Right atrium auricular region (tissue), 2 donors: ENCODE data around the gene LENG1. TPM values are rescaled to one million over a fixed set of nuclear protein-coding genes. Genes with fewer than 3 reads are reported as not detected.

ENCODE experiments used
- DNase-seq: peaks from one replicate; pipeline ENCODE4 v3.0.0-alpha.2; 2019; ENCODE audit warnings: low spot score
- H3K27ac ChIP-seq, 2 donors: fragments of 200-600 bp; sonication (generic); 1 replicate in 1 of 2; 2 replicates in 1 of 2; pipeline ENCODE4 v1.5.1; 2016 to 2019
- H3K27me3 ChIP-seq, 2 donors: fragments of 200-600 bp; sonication (generic); one replicate each; pipeline versions ENCODE4 v1.5.1 to v1.6.0; 2017 to 2019
- H3K36me3 ChIP-seq: fragments of 200-600 bp; sonication (generic); one replicate; pipeline ENCODE4 v1.5.1; 2016
- H3K4me1 ChIP-seq, 2 donors: fragments of 200-600 bp; sonication (generic); one replicate each; pipeline versions ENCODE4 v1.5.1 to v1.6.0; 2017 to 2019
- H3K4me3 ChIP-seq, 2 donors: fragments of 200-600 bp; sonication (generic); 1 replicate in 1 of 2; 2 replicates in 1 of 2; pipeline ENCODE4 v1.5.1; 2017 to 2019; ENCODE audit warnings: mild to moderate bottlenecking in 1 of 2, moderate library complexity in 1 of 2
- H3K9me3 ChIP-seq, 2 donors: fragments of 200-600 bp; sonication (generic); one replicate each; pipeline ENCODE4 v1.5.1; 2019
- total RNA-seq, 2 donors: library from RNA; depleted of rRNA; stranded (reverse); fragments of >200 nt; gene quantifications; one replicate each; pipeline ENCODE4 v1.1.0, GENCODE V29; 2016
- TF ChIP-seq, protein P1 (sequence below), 2 donors: fragments of 200-600 bp; sonication (generic); IDR thresholded peaks; one replicate each; pipeline ENCODE4 v1.5.1; 2019; ENCODE audit warnings: antibody characterized with exemption in 2 of 2

Gene LENG1
- total RNA-seq, 2 donors from 2014 or later: 6.3 to 10.0 TPM

DNA sequence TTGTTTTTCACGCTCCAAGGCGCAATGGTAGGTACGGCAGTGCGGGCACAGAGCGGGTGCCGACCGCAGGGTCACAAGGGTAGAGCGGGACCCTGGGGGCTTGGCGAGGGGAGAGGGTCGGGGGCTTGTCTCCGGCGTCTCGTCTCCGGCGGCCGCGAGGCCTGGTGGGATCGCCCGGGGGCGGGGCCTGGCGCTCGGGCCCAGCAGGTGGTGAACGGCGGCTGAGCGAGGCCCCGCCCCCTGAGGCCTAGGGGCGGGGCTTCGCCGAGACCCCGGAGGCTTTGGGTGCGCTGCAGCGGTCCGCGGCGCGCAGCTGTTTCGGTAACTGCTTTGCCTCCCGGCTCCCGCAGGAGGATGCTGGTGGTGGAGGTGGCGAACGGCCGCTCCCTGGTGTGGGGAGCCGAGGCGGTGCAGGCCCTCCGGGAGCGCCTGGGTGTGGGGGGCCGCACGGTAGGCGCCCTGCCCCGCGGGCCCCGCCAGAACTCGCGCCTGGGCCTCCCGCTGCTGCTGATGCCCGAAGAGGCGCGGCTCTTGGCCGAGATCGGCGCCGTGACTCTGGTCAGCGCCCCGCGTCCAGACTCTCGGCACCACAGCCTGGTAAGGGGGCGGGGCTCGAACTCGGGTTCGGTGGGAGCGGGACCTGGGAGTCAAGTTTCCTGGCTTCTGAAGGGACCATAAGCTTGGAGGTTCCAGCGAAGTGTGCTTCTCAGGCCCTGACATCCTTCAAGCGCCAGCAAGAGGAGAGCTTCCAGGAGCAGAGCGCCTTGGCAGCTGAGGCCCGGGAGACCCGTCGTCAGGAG lies 31.7 kb upstream of the LENG1 start, which contains the start of gene TSEN34:
TSS of gene TSEN34 (plus strand) at position 298 of the 800 bp plus-strand sequence. CDS start at position 355, 57 bp downstream.
- Histone ChIP-seq H3K4me1 (peaks cover 0 to 24% of the 10 kb centered on the region in 2 donors), H3K36me3 (peaks cover 15% of the 10 kb centered on the region), H3K9me3 (no peaks in the 10 kb centered on the region), H3K27me3 (no peaks in the 10 kb centered on the region), H3K4me3 (peak within 1 kb of the TSS; percentile 63 to 94), H3K27ac (peak within 1 kb of the TSS; percentile 96 to 97)
- DNase-seq: no peak
- TF ChIP-seq, protein P1, sequence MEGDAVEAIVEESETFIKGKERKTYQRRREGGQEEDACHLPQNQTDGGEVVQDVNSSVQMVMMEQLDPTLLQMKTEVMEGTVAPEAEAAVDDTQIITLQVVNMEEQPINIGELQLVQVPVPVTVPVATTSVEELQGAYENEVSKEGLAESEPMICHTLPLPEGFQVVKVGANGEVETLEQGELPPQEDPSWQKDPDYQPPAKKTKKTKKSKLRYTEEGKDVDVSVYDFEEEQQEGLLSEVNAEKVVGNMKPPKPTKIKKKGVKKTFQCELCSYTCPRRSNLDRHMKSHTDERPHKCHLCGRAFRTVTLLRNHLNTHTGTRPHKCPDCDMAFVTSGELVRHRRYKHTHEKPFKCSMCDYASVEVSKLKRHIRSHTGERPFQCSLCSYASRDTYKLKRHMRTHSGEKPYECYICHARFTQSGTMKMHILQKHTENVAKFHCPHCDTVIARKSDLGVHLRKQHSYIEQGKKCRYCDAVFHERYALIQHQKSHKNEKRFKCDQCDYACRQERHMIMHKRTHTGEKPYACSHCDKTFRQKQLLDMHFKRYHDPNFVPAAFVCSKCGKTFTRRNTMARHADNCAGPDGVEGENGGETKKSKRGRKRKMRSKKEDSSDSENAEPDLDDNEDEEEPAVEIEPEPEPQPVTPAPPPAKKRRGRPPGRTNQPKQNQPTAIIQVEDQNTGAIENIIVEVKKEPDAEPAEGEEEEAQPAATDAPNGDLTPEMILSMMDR (IDR thresholded peaks at IDR 0.05): no peak

DNA sequence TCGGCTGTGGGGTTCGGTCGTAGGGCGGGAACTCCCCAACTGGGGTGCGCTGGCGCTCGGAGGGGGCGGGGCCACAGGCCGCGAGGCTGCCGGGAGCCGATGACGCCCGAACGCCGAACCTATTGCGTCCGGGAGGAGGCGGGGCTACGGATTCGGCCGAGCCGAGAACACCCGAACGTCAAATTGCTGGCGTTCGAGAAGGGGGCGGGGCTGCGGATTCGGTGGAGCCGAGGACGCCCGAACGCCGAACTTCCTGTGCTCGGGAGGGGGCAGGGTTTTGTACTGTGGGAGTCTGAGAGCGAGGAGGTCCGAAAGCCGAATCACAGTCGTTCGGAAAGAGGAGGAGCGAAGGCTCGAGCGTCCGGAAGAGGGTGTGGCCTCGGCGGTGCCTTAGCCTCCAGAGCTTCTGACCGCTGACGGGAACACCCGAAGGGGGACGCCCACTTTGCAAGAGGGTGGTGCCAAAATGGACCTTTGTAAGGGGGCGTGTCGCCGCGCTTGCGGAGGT lies 31.0 kb upstream of the LENG1 start:
- TF ChIP-seq, protein P1 (IDR thresholded peaks at IDR 0.05): no peak
- peaks cover 15% of the 10 kb centered on the region for H3K36me3 ChIP-seq
- H3K4me1 ChIP-seq: peaks cover 0 to 24% of the 10 kb centered on the region in 2 donors
- peak overlapping the region; percentile 96 to 97 for H3K27ac ChIP-seq
- H3K9me3 ChIP-seq: no peaks in the 10 kb centered on the region
- no peaks in the 10 kb centered on the region for H3K27me3 ChIP-seq
- peak overlapping the region; percentile 63 to 94 for H3K4me3 ChIP-seq
- peak; percentile 99 for DNase-seq

DNA sequence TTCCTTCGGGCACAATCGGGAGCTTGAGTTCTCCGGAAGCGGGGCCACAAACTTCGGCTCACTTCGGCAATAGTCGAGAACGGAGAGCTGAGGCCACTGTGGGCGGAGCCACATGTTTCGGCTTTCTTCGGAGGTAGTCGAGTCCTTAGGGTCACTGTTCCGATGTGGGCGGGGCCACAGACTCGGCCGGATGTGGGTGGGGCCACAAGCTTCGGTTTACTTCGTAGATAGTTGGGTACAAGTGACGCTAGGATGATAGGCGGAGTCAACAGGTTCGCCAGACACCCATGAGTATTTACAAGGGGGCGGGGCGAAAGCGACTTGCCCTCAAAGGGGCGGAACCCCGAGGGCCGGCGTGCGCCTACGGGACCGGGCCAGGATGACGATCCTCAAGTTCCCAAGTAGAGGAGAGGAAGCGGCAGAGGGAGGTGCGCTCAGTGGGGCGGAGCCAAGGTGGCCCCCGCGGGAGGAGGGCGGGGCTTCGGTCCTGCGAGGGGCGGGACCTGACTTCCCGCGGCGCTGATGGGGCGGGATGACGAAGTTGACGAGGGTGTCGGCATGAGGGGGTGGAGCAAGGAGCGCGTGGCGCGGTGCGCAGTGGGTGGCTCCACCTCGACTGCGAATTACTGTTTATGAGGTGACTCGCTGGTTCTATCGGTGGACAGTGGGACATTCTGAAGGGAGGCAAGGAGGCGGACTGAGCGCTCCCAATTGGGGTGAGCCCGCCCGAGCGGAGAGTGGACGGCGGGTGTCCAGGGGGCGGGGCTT lies 30.4 kb upstream of the LENG1 start:
- Histone ChIP-seq H3K4me3 (peak overlapping the region; percentile 63 to 94), H3K4me1 (peaks cover 0 to 24% of the 10 kb centered on the region in 2 donors), H3K27me3 (no peaks in the 10 kb centered on the region), H3K36me3 (peaks cover 15% of the 10 kb centered on the region), H3K27ac (peak overlapping the region; percentile 96 to 97), H3K9me3 (no peaks in the 10 kb centered on the region)
- TF ChIP-seq, protein P1 (IDR thresholded peaks at IDR 0.05): no peak
- DNase-seq: peak; percentile 100

DNA sequence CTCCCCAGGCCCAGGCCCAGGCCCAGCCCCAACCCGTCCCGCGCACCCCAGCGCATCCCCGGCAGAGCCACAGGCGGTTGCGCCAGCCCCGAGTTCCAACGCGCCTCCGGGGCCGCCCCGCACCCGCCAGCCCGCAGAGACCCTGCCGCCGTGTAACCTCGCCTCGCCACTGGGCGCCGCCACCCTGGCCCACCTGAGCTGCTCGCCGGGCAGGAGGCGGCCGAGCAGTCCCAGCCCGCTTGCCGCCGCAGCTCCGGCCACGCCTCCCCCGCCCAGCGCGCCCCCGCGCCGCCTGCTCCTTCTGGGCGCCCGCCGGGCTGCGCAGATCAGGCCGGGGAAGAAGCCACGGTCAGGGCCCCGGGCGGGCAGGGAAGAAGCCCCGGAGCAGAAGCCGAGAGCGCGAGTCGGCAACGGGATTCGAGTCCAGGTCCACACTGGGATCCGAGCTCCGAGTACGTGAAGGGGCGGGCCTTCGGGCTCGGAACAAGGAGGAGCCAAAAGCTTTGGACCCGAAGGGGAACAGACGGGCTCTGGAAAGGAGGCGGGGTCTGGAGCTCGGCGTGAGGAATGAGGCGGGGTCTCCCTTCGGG lies 29.7 kb upstream of the LENG1 start, which contains the start of gene MBOAT7:
TSS of gene MBOAT7 (minus strand) at position 436 of the 590 bp plus-strand sequence. CDS start 1,072 bp downstream, outside the sequence.
- peaks cover 13% of the 10 kb centered on the region for H3K36me3 ChIP-seq

More for the DNA sequence above, 29.7 kb upstream of the LENG1 start, which contains the start of gene MBOAT7:
- peak within 1 kb of the TSS; percentile 63 to 94 for H3K4me3 ChIP-seq
- TF ChIP-seq, protein P1 (IDR thresholded peaks at IDR 0.05): peak in 1 of 2 donors; percentile 56
- H3K9me3 ChIP-seq: no peaks in the 10 kb centered on the region
- peaks cover 0 to 24% of the 10 kb centered on the region in 2 donors for H3K4me1 ChIP-seq
- peak within 1 kb of the TSS; percentile 96 to 97 for H3K27ac ChIP-seq
- no peak for DNase-seq
- no peaks in the 10 kb centered on the region for H3K27me3 ChIP-seq
